22Rv1 (cell line): ENCODE measurements around the gene CDH24.
A peak's percentile ranks its signal among the peaks of the same experiment; 100 is the strongest.

Source experiments
- H3K27ac ChIP-seq: fragments of 450-650 bp; 2 replicates; pipeline ENCODE4 v1.5.1; 2017
- ZFX ChIP-seq: fragments of 450-650 bp; IDR thresholded peaks from 2 replicates; pipeline ENCODE4 v1.6.1; 2017; ENCODE audit warnings: antibody characterized with exemption, borderline replicate concordance
- TF ChIP-seq, protein P1 (sequence below): fragments of 450-650 bp; IDR thresholded peaks from 2 replicates; pipeline ENCODE4 v1.5.1; 2017; ENCODE audit warnings: mild to moderate bottlenecking

The CDH24 gene

DNA sequence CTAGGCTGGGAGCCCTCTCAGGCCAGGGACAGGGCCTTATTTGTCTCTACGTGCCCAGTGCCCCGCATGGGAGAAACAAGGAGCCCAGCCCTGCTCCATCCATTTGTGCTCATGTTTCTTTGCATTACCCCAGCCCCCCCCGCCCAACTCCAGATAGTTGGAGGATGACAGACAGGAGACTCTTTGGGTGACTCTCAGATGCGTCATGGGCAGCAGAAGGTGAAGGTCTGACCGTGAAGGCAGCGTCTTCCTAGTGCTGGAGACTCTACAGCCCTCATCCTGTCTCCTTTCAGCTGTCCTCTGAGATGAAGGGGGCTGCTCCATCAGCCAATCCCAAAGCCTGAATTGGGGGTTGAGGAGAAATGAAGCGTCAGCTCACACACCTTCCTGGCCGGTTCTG lies 15.6 kb downstream of the CDH24 start:
- no peak overlapping the region for H3K27ac ChIP-seq
- TF ChIP-seq, protein P1, sequence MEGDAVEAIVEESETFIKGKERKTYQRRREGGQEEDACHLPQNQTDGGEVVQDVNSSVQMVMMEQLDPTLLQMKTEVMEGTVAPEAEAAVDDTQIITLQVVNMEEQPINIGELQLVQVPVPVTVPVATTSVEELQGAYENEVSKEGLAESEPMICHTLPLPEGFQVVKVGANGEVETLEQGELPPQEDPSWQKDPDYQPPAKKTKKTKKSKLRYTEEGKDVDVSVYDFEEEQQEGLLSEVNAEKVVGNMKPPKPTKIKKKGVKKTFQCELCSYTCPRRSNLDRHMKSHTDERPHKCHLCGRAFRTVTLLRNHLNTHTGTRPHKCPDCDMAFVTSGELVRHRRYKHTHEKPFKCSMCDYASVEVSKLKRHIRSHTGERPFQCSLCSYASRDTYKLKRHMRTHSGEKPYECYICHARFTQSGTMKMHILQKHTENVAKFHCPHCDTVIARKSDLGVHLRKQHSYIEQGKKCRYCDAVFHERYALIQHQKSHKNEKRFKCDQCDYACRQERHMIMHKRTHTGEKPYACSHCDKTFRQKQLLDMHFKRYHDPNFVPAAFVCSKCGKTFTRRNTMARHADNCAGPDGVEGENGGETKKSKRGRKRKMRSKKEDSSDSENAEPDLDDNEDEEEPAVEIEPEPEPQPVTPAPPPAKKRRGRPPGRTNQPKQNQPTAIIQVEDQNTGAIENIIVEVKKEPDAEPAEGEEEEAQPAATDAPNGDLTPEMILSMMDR: no peak
- TF ChIP-seq ZFX: no peak

DNA sequence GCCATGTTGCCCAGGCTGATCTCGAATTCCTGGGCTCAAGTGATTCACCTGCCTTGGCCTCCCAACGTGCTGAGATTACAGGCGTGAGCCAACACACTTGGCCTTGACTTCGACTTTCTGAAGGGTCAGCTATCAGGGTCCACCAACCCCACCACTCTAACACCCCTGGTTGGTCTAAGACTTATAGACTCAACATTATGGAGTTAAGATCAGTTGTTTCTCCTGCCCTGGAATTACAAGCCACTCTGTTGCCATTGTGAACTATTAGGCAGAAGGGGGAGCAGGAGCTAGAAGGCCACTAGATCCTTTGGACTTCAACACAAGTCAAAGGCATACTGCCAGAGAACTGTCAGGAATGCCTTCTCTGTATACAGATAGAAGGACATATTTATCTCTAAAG lies 17.2 kb downstream of the CDH24 start:
- no peak for TF ChIP-seq ZFX
- TF ChIP-seq, protein P1: no peak
- H3K27ac ChIP-seq: no peak overlapping the region

DNA sequence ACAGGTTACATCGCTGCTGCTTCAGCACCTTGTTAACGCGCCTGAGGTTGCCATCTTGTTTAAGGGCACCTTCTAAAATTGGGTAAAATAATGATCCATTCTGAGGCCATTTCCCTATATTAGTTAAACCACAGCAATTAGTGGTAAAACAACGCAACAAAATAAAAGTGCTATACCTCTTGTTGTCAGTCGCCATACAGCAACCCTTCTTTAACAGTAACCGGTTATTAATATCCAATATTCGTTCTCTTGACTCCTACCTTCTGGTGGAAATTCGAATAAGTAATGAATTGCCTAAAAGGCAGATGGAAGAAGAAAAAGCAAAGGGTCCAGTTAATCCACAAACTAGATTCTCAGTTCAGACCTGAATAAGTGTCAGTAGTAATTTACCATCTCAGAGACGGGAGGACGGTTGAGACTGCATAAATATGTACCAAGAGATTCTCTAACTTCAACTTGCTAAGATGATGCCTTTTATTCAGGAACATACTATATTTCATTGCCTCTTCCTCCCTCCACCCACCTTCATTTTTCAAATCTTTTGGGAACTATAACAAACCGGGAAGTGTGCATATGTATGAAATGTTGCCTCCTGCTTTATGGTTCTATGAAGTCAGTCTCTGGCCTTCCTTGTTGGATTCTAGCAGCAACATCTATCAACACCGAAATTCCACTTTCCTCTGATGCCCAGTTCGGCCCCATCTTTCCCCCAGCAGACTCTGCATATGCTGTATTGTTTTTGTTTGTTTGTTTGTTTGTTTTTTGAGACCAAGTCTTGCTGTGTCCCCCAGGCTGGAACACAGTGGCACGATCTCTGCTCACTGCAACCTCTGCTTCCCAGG lies 21.8 kb downstream of the CDH24 start:
- peak overlapping the region; percentile 89 for H3K27ac ChIP-seq

DNA sequence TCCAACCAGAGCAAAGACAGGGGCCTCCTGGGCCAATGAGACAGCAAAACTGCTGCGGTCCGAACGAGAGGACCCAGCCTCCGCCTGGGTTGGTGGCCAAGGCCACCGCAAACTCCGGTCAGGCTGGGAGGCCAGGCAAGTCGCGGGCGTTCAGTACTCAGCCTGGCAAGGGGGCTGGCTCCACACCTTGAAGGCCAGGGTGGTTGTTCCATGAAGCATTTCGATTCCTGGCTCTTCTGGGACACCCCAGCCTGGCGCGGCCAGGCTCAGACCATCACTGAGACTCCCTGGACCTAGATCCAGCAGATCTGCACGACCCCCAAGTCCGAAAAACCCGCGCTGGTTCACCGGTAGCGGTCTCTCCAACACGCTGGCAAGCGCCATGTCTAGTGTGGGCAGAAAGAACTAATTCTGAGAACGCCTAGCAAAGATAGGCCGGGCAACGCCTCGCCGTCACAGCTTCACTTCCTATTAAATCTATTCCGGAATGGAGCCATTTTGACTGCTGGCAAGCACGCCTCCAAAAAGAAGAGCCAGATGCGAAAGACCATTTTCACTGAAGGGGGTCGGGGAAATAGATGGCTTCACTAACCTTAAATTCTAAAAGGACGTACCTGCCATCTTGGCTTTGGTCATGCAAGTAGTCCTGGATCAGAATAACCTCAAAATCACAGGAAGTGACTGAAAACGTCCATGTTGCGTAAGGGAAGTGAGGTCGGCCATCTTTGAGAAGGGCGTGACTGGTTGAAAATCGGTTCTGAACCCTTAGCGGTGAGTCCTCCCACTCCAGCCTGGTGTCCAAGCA lies 22.6 kb downstream of the CDH24 start, which contains the start of gene PSMB5:
TSS of gene PSMB5 (minus strand) at position 403 of the 805 bp plus-strand sequence. CDS start at position 384, 19 bp downstream.
- no peak for TF ChIP-seq ZFX
- TF ChIP-seq, protein P1: no peak
- peak within 1 kb of the TSS; percentile 89 for H3K27ac ChIP-seq

More for the DNA sequence above, 21.8 kb downstream of the CDH24 start:
- TF ChIP-seq, protein P1: no peak
- no peak for TF ChIP-seq ZFX

DNA sequence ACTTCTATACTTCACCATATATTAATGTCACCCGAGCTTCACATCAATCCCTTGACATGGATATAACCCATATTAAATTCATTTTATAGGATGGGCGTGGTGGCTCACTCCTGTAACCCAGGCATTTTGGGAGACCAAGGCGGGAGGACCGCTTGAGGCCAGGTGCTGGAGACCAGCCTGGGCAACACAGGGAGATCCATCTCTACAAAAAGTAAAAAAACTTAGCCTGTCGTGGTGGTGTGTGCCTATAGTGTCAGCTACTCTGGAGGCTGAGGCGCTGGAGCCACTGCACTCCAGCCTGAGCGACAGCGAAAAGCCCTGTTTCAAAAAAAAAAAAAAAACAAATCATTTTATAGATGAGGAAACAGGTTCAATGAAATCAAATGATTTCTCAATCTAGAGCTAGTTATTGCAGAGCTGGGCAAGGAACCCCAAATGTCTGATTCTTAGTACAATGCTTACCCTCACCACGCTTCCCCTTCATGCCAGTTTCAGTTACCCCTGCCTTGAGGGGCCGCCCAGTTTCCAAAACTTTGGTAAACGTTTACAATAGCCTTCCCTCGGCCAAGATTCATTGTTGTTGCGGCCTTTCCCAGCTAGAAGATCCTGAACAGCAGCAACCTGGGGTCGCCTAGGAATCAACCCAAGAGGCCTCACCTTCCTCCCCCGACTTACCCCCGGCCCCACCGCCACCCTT lies 23.4 kb downstream of the CDH24 start:
- no peak for TF ChIP-seq ZFX
- TF ChIP-seq, protein P1: no peak
- H3K27ac ChIP-seq: peak overlapping the region; percentile 89

DNA sequence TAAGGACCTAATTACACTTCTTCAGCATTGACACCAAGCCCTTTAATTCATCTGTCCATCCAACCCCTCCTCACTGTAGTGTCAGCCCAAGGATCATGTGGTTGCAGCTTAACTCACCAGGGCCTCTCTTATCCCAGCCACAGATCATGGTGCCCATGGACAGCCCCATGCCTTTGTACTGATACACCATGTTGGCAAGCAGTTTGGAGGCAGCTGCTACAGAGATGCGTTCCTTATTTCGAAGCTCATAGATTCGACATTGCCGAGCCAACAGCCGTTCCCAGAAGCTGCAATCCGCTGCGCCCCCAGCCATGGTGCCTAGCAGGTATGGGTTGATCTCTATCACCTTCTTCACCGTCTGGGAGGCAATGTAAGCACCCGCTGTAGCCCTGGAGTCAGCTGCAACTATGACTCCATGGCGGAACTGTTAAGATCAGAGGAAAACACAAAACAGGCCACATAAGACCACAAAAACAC lies 24.0 kb downstream of the CDH24 start:
- no peak overlapping the region for H3K27ac ChIP-seq
- TF ChIP-seq, protein P1: no peak
- TF ChIP-seq ZFX: no peak
